NOMO-1 treated with dmso at 0.1 percent for 144 hours (cell line): ENCODE data around the gene CD9.

Experiments used
- DNase-seq: peaks from one replicate; lab custom pipeline; 2025; ENCODE audit not compliant: unreplicated experiment; lab: John Stamatoyannopoulos, UW

Gene CD9

DNA sequence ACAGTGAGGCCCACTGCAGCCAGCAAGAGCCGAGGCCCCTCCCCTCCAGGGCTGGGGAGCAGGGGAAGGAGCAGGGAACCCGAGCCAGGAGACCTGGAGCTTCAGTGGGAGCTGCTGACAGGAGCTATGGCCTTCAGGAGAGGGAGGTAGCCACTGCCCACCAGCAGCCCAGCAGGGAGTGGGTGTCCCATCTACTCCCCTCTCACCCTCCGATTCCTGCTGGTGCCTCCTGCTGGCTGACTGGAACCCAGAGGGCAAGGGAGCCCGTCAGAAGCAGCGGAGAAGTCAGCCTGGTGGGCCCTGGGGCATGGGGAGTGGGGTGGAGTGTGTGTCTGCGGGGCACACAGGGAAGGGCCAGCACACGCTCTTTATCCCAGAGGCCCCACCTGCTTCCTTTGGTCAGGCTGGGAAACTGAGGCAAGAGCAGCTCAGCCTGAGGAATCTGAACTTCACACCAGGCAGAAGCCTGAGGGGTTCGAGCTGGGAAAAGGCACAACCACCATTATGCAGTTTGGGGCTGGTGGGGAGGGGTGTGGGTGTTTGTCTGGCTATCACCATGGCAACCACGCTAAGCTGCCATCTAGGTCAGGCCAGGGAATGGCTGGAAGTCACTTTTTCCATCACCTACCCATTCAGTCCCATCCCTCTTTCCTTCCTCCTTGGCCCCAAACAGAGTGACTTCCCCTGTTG, 73.5 kb downstream of the CD9 start:
- DNase-seq = no peak

DNA sequence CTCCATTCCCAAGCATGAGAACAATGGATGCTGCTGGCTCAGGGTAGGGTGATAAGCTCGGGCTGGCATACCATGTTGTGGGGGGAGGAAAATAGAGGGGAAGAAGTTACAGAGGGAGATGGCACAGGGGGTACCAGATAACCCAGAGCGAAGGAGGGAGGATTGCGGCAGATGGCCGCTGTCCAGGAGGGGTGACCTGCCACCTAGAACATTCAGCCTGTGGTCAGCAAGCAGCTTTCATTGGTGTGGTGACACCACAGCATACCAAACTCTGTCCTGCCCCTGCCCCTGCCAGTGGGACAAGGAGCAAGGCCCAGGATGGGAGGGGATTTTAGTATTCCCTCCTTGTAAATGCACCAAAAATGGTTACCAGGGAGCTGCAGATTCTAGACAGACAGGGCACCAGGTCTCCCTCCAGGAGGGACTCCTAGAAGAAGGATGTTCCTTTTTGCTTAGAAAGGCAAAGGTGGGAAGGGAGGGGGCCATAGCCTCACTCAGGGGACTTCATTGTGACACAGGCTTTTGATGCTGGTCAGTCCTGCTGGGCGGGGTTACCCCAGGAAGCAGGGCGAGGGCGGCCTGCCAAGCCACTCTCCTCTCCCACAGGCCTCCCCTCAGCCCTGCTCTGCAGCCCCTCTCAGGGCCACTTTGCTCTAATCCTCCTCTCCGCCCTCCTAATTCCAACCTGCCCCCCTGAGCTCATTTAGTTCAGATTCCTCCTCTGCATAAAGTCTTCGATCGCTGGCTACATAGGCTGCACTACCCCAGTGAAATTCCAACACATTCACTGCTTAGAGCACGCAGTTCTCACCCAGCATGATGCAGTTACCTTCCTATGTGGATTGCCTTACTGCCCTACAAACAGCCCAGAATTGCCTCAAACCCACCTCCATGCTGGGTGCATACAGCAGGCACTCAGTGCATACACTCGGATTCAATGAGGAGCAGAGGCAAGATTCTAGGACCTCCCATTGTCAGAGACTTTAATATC, 74.3 kb downstream of the CD9 start:
- DNase-seq = no peak

DNA sequence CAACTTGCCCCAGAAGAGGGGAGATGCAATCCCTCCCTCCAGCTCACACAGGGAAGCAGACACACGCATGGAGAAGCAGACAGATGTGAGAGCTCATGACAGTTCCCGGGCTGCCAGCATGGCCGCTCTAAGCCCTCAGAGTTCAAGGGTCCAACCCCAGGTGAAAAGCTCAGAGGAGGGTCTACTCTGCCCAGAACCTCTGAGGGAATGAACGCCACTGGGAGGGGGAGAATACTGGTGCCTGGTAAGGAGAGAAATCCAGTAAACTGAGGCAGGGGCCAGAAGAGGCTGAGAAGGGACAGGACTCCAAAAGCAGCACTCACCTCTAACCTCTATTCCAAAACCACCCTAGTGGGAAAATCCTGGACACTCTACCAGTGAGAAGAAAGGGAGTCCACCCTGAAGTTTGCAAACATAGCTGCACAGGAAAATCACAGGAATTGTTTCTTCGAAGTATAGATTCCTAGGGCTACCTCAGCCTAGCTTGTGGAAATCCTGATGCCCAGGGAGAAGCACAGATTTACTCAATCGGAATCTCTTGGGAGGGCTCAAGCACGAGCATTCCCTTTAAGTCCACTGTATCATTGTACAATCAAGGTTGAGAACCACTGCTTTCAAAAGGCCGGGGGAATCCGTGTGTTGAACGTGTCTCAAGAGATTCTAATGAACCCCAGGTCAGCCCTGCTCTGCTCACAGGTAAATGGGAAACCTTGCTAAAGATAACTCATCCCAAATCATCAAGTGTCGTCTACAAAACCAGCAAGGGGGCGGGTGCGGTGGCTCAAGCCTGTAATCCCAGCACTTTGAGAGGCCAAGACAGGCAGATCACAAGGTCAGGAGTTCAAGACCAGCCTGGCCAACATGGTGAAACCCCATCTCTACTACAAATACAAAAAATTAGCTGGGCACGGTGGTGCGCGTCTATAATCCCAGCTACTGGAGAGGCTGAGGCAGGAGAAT, 76.0 kb downstream of the CD9 start:
- DNase-seq = no peak

DNA sequence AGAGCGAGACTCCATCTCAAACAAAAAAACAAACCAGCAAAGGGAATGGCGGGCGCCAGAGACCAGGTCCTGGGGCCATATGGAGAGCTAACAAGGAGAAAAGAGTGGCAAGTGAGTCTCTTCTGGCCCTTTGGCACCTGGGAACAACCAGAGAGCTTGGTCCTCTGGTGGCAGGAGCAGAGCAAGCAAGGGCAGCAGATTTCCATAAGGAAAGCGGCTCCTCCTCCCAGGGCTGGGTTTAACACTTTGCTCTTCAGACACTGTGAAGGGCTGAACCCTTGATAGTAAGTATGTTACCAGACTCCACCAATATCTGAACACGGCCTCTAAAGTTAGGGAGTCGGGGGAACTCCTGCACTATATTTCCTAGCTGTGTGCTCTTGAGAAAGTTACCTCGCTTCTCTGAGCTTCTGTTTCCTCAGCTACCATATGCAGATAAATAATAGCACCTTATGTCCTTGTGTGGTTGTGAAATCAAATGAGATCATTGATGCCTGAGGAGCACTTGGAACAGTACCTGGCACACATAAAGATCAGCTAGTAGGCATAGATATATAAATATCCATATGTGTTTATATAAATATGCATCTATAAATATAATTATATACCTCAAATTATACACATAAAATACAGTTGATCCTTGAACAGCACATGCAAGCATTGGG, 76.9 kb downstream of the CD9 start:
- no peak for DNase-seq

DNA sequence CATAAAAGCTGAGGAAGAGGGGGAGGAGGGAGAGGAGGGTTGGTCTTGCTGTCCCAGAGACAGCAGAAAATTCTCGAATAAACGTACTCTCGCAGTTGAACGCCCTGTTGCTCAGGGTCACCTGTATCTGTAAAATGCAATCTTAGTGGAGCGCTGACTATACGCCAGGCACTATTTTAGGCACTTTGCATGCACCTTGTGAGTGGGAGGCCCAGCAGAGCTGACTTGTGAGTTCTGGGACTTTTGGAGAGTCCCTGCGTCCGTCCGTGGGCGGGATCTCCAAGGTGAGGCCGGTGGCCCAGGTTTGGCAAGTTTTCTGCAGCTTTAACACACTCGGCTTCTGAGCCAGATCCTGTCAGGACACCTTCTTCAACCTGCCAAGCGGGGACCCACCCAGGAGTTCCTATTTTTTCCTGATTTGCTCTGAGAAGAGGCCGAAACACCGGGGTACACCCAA, 77.8 kb downstream of the CD9 start:
- DNase-seq = no peak

DNA sequence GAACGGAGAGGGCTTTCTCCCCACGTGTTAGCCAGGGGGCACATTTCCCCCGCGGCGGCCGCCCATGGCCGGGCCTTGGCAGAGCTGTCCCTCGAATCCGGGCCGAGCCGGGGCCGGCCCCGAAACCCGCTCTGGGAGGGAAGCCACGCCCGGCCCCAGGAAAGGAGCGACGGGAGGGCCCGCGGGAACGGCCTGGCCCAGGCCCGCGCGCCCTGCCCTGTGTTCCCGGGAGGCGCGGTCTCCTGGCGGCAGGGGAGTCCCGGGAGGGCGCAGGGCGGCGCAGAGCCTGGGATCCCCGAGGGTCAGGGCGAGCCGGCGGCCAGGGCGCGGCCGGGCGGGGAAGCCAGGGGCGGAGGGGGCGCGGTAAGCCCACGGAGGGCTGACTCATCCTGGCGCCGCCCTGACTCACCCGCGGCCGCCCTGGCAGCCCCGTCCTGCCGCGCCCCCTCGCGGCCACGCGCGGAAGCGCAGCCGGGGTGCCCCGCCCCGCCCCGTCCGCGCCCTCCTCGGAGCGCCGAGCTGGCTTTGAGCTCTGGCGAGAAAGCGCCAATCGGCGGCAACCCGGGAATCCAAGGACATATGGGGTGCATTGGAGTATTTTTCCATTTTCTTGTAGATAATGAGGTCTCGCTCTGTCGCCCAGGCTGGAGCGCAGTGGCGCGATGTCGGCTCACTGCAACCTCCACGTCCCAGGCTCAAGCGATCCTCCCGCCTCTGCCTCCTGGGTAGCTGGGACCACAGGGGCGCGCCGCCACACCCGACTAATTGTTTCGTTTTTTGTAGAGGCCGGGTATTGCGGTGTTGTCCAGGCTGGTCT, 78.4 kb downstream of the CD9 start:
- peak; percentile 48 for DNase-seq

DNA sequence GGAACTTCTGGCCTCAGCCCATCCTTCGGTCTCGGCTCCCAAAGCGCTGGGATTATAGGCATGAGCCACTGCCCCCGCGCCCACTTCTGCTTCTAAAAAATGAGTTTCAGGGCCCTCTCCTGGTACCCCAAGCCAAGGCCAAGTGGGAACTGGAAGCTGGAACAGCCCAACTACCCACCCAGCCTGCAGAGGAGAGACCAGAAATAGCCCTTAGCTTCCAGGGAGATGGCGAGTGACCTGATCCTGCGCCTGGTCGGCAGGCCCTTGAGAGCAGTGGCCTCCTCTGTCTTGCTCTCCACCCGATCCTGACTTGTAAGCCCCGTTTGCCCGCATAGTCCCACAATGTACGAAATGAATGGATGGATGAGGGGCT, 79.0 kb downstream of the CD9 start:
- no peak for DNase-seq

DNA sequence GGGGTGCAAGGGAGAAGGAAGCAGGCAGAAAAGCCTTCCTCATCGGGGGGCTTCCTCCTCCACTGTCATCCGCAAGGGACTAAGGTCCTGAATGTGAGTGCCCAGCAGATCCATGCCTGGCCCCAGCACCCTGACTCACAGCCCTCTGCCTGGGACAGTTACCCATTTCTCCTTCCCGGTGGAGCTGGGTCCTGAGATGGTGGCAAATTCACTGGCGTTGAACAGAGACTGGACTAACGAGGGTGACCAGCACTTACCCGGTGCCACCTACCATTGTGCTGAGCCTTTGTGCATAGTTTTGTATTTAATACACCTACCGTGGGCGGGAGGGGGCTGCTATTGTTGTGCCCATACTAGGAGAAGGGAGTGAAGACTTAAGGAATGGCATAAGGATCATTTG, 79.4 kb downstream of the CD9 start:
- no peak for DNase-seq

DNA sequence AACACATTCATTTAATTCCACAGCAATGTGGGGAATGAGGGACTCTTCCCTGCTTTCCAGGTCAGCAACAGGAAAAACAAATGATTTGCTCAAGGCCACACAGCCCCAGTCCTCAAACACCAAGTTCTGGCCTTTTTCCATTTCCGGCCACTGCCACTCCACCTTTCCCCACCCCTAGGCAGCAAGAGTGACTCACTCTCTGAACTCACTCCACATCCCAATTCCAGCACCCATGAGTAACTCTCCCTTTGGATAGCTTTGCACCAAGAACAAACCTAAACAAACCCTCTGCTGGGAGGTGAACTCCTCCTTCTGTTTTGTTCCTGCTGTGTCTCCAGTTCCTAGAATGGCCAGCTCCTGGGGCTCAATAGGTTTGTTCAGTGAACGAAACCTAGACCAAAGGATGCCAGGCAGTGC, 79.9 kb downstream of the CD9 start:
- no peak for DNase-seq

DNA sequence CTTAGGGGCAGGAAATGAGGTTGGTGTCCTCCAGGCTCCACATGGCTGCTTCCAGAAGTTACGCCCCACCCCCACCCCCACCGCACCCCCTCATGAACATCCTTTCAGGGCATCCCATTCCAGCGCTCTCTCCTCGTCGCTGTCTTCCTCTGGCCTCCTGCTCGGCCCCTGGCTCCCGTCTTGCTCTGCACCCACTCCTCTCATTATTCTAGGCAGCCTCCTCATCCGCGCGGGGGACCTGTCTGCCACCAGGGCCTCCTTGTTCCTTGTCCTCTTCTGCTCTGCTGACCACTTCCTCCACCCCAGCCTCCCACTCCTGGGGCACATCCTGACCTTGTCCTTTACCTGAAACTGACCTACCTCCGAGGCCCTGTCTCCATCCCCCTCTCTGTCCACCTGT, 80.5 kb downstream of the CD9 start:
- no peak for DNase-seq

DNA sequence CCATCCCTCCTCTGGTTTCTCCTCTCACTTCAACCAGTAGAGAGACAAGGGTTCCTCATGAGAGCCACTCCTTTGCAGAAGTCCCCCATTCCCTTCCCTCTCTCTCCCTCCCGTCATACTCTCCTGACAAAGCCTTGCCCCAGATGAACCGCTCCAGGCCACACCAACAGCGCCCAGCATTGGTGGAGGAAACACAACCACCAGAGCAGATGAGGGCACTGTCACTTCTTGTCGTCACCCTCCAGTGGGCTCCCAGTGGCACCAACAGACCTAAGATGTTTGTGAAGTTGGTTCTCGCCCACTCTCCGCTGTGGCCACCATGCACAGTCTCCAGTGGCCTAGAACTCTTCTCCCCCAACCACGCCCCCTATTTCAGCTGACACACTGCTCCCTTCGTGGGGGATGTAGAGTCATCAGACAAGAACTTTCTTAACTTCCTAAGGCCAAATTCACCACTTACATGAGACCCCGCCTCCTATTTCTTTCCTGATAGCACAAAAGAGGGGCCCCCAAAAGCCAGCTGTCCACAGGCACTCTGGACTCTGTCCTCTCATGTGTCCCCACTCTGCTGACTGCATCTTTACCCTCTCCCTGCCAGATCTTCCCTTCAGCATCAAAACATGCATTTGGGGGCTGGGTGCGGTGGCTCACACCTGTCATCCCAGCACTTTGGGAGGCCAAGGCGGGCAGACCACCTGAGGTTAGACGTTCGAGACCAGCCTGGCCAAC, 81.0 kb downstream of the CD9 start:
- no peak for DNase-seq

DNA sequence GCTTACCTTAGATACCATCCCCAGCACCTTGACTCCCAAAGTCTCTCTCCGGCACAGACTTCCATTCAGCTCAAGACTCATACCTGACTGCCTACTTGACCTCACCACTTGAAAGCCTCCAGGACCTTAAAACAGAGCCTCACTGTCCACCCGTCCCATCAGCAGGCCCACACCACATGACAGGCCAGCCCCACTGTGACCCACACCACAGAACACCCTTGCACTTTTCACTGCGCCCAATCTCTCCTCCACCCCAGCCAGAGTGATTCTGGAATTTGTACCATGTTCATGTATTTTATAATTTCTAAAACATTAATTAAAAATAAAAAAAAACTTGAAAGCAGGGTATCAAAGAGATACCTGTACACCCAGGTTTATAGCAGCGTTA, 82.2 kb downstream of the CD9 start:
- DNase-seq = no peak

DNA sequence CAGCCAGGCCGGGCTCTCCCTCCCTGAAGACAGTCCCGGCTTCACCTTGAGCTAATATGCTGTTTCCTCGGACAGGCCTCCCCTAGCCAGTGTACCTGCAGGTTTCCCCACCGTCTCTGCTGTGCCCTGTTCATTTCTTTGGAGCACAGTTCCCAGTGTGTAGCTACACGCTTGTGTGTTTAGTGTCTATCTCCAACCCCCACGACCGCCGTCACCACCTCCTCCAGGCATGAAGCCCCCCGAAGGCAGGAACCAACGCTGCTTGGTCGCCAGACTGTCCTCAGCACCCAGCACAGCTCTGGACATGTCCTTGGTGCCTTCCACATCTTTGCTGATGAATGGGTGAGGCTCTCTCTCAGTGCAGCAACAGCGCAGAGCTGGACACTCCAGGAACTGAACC, 84.1 kb downstream of the CD9 start:
- no peak for DNase-seq

DNA sequence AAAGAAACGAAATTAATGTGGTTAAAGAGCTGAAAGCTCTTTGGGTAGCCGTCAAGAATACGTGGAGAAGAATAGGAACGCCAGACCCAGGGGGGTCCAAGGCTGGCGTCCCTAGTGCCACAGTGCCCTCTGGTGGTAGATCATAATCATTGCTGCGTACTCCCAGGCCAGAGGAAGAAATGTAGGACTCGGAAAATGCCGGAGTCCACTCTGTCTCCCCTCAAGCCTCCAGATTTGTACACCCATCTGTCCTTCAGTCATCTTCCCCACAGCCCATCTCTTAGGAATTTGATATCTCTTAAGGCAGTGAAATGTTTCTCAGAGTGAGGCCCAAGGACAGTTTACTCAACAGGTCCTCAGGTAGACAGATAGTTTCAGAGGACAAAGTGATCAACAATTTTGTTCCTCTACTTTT, 84.9 kb downstream of the CD9 start:
- peak; percentile 14 for DNase-seq

DNA sequence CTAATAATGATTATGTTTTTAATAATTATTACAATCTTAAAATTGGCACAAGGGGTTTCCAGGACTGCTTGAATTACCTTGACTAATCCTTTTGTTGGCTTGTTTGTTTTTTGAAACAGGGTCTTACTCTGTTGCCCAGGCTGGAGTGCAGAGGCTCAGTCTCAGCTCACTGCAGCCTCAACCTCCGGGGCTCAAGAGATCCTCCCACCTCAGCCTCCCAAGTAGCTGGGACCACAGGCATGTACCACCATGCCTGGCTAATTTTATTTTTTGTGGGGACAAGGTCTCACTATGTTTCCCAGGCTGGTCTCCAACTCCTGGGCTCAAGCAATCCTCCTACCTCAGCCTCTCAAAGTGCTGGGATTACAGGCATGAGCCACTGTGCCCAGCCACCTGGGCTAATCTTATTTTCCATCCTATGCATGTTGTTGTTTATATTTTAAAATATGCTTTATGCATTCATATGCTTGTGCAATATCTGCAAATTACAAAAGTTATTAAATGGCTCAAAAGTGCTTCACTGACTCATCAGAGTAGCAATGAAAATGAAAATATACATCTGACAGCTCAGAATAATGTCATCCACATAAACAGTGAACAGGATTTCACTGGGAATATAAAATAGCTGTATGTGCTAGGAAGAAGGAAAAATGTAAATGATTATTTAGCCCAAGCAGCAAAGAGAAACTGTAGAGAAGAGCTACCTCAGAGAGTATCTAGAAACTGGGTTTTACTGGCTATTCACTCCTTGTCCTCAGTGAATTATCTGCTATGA, 85.5 kb downstream of the CD9 start:
- no peak for DNase-seq
